ENCODE results near the gene BMX. TPM values are rescaled to one million over a fixed set of nuclear protein-coding genes. Genes with fewer than 3 reads are reported as not detected.

BMX gene
- total and polyA plus RNA-seq, 7 donors: 0.39 to 1.2 (median 0.56) TPM

DNA sequence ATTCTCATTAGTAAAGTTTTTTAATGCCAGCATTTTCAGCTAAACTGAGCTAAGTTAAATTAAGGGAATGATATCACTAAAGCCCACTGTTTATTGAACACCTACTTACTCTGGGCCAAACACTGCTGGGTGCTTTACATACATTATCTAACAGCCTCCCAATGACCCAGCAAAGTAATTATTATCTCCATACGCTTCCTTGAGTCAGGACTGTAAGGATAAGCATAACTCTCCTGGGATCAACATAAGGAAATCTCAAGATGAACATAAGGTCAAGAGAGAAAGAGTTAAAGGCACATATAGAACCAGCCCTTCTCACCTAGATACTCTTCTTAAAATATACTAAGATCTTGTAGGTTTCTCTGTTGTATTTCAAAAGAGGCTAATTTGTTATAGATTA lies 13.7 kb downstream of the BMX start:
- Histone ChIP-seq H3K9me3 (no peaks in the 10 kb centered on the region), H3K27me3 (ENCODE audit: insufficient read depth in 3 of 3, low read length in 2 of 3) (peaks cover 0 to 5% (median 0%) of the 10 kb centered on the region in 3 donors), H3K36me3 (ENCODE audit: insufficient read depth in 1 of 2, low read depth in 1 of 2) (no peaks in the 10 kb centered on the region), H3K4me1 (no peaks in the 10 kb centered on the region), H3K27ac (no peak overlapping the region), H3K4me3 (no peak overlapping the region)
- intact Hi-C loops (cut with DNase I): no loop called here
- TF ChIP-seq, protein P1, sequence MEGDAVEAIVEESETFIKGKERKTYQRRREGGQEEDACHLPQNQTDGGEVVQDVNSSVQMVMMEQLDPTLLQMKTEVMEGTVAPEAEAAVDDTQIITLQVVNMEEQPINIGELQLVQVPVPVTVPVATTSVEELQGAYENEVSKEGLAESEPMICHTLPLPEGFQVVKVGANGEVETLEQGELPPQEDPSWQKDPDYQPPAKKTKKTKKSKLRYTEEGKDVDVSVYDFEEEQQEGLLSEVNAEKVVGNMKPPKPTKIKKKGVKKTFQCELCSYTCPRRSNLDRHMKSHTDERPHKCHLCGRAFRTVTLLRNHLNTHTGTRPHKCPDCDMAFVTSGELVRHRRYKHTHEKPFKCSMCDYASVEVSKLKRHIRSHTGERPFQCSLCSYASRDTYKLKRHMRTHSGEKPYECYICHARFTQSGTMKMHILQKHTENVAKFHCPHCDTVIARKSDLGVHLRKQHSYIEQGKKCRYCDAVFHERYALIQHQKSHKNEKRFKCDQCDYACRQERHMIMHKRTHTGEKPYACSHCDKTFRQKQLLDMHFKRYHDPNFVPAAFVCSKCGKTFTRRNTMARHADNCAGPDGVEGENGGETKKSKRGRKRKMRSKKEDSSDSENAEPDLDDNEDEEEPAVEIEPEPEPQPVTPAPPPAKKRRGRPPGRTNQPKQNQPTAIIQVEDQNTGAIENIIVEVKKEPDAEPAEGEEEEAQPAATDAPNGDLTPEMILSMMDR (IDR thresholded peaks at IDR 0.05): no peak
- DNase-seq (no peak), ATAC-seq (no peak)
- 73 to 98% (median 88%) methylated on average over 1 of the region's 1 CpG for WGBS, 3 donors

DNA sequence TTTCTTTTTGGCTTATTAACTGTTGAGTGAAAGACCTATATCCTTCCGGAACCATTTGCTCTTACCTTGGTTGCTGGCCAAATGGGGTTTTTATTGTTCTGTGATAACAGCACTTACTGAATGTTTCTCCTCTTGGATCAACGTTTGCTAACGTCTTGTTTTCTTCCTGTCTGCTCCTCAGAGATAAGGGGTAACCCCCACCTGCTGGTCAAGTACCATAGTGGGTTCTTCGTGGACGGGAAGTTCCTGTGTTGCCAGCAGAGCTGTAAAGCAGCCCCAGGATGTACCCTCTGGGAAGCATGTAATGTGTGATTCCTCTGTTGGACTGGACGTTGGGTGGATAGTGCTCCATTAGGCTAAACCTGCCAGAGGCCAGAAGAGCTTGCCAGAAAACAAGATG lies 15.3 kb downstream of the BMX start:
- TF ChIP-seq, protein P1 (IDR thresholded peaks at IDR 0.05): no peak
- H3K27me3 ChIP-seq (ENCODE audit: insufficient read depth in 3 of 3, low read length in 2 of 3): peaks cover 0 to under 1% (median 0%) of the 10 kb centered on the region in 3 donors
- no peak overlapping the region for H3K27ac ChIP-seq
- no peaks in the 10 kb centered on the region for H3K4me1 ChIP-seq
- DNase-seq: no peak
- ATAC-seq: no peak
- H3K4me3 ChIP-seq: no peak overlapping the region
- H3K9me3 ChIP-seq: no peaks in the 10 kb centered on the region
- WGBS, 3 donors: 16 to 21% (median 18%) methylated on average over 6 of the region's 6 CpGs
- H3K36me3 ChIP-seq (ENCODE audit: insufficient read depth in 1 of 2, low read depth in 1 of 2): no peaks in the 10 kb centered on the region
- intact Hi-C loops (cut with DNase I): no loop called here

DNA sequence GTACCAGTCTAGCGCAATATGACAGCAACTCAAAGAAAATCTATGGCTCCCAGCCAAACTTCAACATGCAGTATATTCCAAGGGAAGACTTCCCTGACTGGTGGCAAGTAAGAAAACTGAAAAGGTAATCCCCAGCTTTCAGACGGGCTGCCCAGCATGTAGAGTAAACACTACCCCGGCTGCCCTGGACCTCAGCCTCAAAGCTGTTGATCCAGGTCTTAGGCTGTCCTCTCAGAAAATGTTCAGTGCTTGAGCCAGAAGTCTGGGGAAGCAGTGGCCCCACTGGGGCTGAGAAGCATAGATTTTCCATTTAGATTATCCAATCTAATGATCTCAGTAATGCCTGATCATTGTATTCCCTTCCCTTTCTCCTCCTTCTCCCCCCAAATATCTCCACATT lies 21.9 kb downstream of the BMX start:
- TF ChIP-seq, protein P1 (IDR thresholded peaks at IDR 0.05): no peak
- no peak for DNase-seq
- intact Hi-C loops (cut with DNase I): no loop called here
- 73 to 88% (median 77%) methylated on average over 3 of the region's 3 CpGs for WGBS, 3 donors
- ATAC-seq: no peak
- Histone ChIP-seq H3K4me3 (no peak overlapping the region), H3K9me3 (no peaks in the 10 kb centered on the region), H3K27ac (no peak overlapping the region), H3K36me3 (ENCODE audit: insufficient read depth in 1 of 2, low read depth in 1 of 2) (no peaks in the 10 kb centered on the region), H3K27me3 (ENCODE audit: insufficient read depth in 3 of 3, low read length in 2 of 3) (peaks cover 0 to 10% (median 0%) of the 10 kb centered on the region in 3 donors), H3K4me1 (no peaks in the 10 kb centered on the region)

DNA sequence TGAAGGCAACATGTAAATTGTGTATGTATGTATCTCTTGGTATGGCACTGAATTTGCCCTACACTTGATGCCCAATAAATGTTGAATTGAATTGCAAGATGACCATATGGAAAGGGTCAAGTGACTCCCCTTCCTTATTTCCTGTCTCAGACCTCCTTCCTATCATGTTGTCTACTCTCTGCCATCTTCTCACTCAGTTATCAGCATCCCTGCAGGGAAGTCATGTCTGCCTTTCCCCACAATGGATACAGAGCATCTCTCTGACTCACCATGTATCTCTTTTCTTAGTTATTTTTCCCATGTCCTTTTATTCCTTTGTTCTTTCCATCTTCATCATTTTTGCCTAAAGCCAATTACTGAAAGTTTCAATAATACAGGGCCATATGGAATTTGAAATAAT lies 22.5 kb downstream of the BMX start:
- H3K27me3 ChIP-seq (ENCODE audit: insufficient read depth in 3 of 3, low read length in 2 of 3): peaks cover 0 to 10% (median 0%) of the 10 kb centered on the region in 3 donors
- DNase-seq: no peak
- no peak for ATAC-seq
- H3K27ac ChIP-seq: no peak overlapping the region
- H3K9me3 ChIP-seq: no peaks in the 10 kb centered on the region
- intact Hi-C loops (cut with DNase I): no loop called here
- no peaks in the 10 kb centered on the region for H3K4me1 ChIP-seq
- TF ChIP-seq, protein P1 (IDR thresholded peaks at IDR 0.05): no peak
- no peak overlapping the region for H3K4me3 ChIP-seq
- H3K36me3 ChIP-seq (ENCODE audit: insufficient read depth in 1 of 2, low read depth in 1 of 2): no peaks in the 10 kb centered on the region

DNA sequence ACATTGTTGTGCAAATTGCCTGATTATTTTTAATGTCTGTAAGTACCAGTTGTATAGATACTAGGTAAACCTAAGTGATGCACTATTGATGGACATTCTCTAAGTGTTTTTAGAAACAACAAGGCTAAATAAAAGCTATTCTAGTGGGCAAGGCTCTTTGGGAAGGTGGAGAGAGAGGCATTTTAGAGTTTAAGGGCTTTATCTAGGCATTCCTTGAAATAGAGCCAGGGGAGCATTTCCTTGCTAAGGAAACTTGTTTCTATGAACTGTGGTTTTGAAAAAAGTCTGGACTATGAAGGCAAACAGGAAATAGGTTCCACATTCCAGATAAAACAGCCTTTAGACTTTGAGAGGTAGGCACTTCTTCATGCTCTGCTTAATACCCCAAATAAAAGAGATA lies 23.8 kb downstream of the BMX start:
- Histone ChIP-seq H3K27me3 (ENCODE audit: insufficient read depth in 3 of 3, low read length in 2 of 3) (peaks cover 0 to 10% (median 0%) of the 10 kb centered on the region in 3 donors), H3K9me3 (no peaks in the 10 kb centered on the region), H3K27ac (no peak overlapping the region), H3K36me3 (ENCODE audit: insufficient read depth in 1 of 2, low read depth in 1 of 2) (no peaks in the 10 kb centered on the region), H3K4me1 (no peaks in the 10 kb centered on the region), H3K4me3 (no peak overlapping the region)
- ATAC-seq: no peak
- no peak for DNase-seq
- TF ChIP-seq, protein P1 (IDR thresholded peaks at IDR 0.05): no peak
- intact Hi-C loops (cut with DNase I): no loop called here

Measured in psoas muscle (tissue), 8 donors.